KMS-11 (cell line): ENCODE data around the gene ASIC4.

ENCODE experiments used
- H2AFZ ChIP-seq: fragments of 200-600 bp; sonication (generic); 2 replicates; pipeline ENCODE4 v1.6.1; 2016; ENCODE audit warnings: antibody characterized with exemption, mixed run types, low read depth
- H3K27ac ChIP-seq: fragments of 200-600 bp; sonication (generic); 2 replicates; pipeline ENCODE4 v1.6.1; 2016; ENCODE audit warnings: mild to moderate bottlenecking, mixed run types
- H3K27me3 ChIP-seq: fragments of 200-600 bp; sonication (generic); 2 replicates; pipeline ENCODE4 v1.6.1; 2017; ENCODE audit warnings: mild to moderate bottlenecking, low read depth, mixed run types, moderate library complexity; ENCODE audit not compliant: insufficient read depth
- H3K36me3 ChIP-seq: fragments of 200-600 bp; sonication (generic); 2 replicates; pipeline ENCODE4 v1.6.1; 2017; ENCODE audit warnings: mild to moderate bottlenecking, mixed run types; ENCODE audit not compliant: insufficient read depth
- H3K4me1 ChIP-seq: fragments of 200-600 bp; sonication (generic); 2 replicates; pipeline ENCODE4 v1.6.1; 2016; ENCODE audit warnings: mild to moderate bottlenecking, low read depth, mixed run types; ENCODE audit not compliant: poor library complexity, severe bottlenecking
- H3K4me2 ChIP-seq: fragments of 200-600 bp; sonication (generic); 2 replicates; pipeline ENCODE4 v1.7.0; 2016; ENCODE audit warnings: mild to moderate bottlenecking, mixed run types
- H3K4me3 ChIP-seq: fragments of 200-600 bp; sonication (generic); IDR thresholded peaks from 2 replicates; pipeline ENCODE4 v1.6.1; 2017; ENCODE audit warnings: low read depth, low read length, mixed read lengths; ENCODE audit not compliant: insufficient read depth
- H3K79me2 ChIP-seq: fragments of 200-600 bp; sonication (generic); 2 replicates; pipeline ENCODE4 v1.6.1; 2016; ENCODE audit warnings: low read depth, mixed run types; ENCODE audit not compliant: insufficient read depth
- H3K9ac ChIP-seq: fragments of 200-600 bp; sonication (generic); 2 replicates; pipeline ENCODE4 v1.6.1; 2016; ENCODE audit warnings: mild to moderate bottlenecking, mixed run types
- H4K20me1 ChIP-seq: fragments of 200-600 bp; sonication (generic); 2 replicates; pipeline ENCODE4 v1.6.1; 2016; ENCODE audit warnings: mild to moderate bottlenecking, mixed run types; ENCODE audit not compliant: insufficient read depth
- CTCF ChIP-seq: fragments of 200-600 bp; sonication (generic); conservative IDR thresholded peaks from 2 replicates; pipeline ENCODE4 v1.6.1; 2017; ENCODE audit warnings: low read depth, mild to moderate bottlenecking, antibody characterized with exemption, low read length, moderate library complexity, mixed read lengths

Gene ASIC4

GRCh38 chr2:219475278-219475677, 39.0 kb upstream of the ASIC4 start:
- H3K4me2 ChIP-seq, result no peak overlapping the region
- H3K9ac ChIP-seq, result no peak overlapping the region

GRCh38 chr2:219475697-219476651, 38.3 kb upstream of the ASIC4 start:
- H3K9ac ChIP-seq, result no peak overlapping the region
- H3K27ac ChIP-seq, result no peak overlapping the region

More at GRCh38 chr2:219475278-219475677, 39.0 kb upstream of the ASIC4 start:
- no peaks in the 10 kb centered on the region for H3K79me2 ChIP-seq
- no peak overlapping the region for H3K4me3 ChIP-seq
- H4K20me1 ChIP-seq, result no peaks in the 10 kb centered on the region
- peaks cover 52% of the 10 kb centered on the region for H3K27me3 ChIP-seq
- H3K36me3 ChIP-seq, result no peaks in the 10 kb centered on the region
- H2AFZ ChIP-seq, result no peak overlapping the region
- TF ChIP-seq CTCF, result no peak
- H3K27ac ChIP-seq, result no peak overlapping the region
- no peaks in the 10 kb centered on the region for H3K4me1 ChIP-seq

GRCh38 chr2:219476652-219477151, 37.6 kb upstream of the ASIC4 start:
- H3K79me2 ChIP-seq, result no peaks in the 10 kb centered on the region
- H3K27ac ChIP-seq, result no peak overlapping the region
- no peak overlapping the region for H3K9ac ChIP-seq
- no peak overlapping the region for H3K4me2 ChIP-seq
- H4K20me1 ChIP-seq, result no peaks in the 10 kb centered on the region
- H3K4me3 ChIP-seq, result no peak overlapping the region
- no peaks in the 10 kb centered on the region for H3K36me3 ChIP-seq
- H2AFZ ChIP-seq, result no peak overlapping the region; the same call in 1 of the 2 replicates
- peaks cover 55% of the 10 kb centered on the region for H3K27me3 ChIP-seq
- no peak for TF ChIP-seq CTCF
- H3K4me1 ChIP-seq, result no peaks in the 10 kb centered on the region

More at GRCh38 chr2:219475697-219476651, 38.3 kb upstream of the ASIC4 start:
- H4K20me1 ChIP-seq, result no peaks in the 10 kb centered on the region
- H3K4me1 ChIP-seq, result no peaks in the 10 kb centered on the region
- peak; percentile 85 for TF ChIP-seq CTCF
- H3K36me3 ChIP-seq, result no peaks in the 10 kb centered on the region
- no peak overlapping the region for H3K4me3 ChIP-seq
- no peak overlapping the region for H3K4me2 ChIP-seq
- no peak overlapping the region; the same call in 1 of the 2 replicates for H2AFZ ChIP-seq
- H3K27me3 ChIP-seq, result peaks cover 55% of the 10 kb centered on the region
- H3K79me2 ChIP-seq, result no peaks in the 10 kb centered on the region

DNA sequence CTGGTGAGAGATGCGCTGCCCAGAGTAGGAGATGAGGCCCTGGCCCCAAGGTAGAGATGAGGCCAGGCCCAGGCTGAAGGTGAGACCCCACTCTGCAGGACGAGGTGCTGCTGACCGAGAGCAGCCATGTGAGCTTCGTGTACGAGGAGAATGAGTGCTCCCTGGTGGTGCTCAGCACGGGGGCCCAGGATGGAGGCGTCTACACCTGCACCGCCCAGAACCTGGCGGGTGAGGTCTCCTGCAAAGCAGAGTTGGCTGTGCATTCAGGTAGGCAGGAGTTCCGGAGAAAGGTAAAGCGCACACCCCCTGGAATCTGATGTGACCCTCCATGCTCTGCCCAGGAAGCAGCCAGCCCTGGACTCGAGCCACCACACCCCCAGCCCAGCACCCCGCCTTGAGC, 37.1 kb upstream of the ASIC4 start:
- no peak for TF ChIP-seq CTCF
- no peak overlapping the region for H3K27ac ChIP-seq
- no peaks in the 10 kb centered on the region for H3K79me2 ChIP-seq
- H2AFZ ChIP-seq, result no peak overlapping the region
- H3K27me3 ChIP-seq, result peaks cover 58% of the 10 kb centered on the region
- no peaks in the 10 kb centered on the region for H3K36me3 ChIP-seq
- no peak overlapping the region for H3K4me3 ChIP-seq
- no peaks in the 10 kb centered on the region for H3K4me1 ChIP-seq
- no peaks in the 10 kb centered on the region for H4K20me1 ChIP-seq
- H3K9ac ChIP-seq, result no peak overlapping the region
- no peak overlapping the region for H3K4me2 ChIP-seq
